ENCODE data around the gene MEPCE.
"Not testable (repeated sequence)": the region's sequence is repeated elsewhere in the genome, so short reads cannot be mapped to it uniquely, and the experiment has no call there.

MEPCE gene

GRCh38 chr7:100452513-100452912 is 22.9 kb downstream of the MEPCE start:
- H3K9me3 ChIP-seq (ENCODE audit: control insufficient read depth, low read length) = no peaks in the 10 kb centered on the region
- H3K36me3 ChIP-seq (ENCODE audit: control insufficient read depth, insufficient read depth, low read length) = no peaks in the 10 kb centered on the region
- no peak overlapping the region for H3K4me3 ChIP-seq (ENCODE audit: low read depth, low read length)
- H2AFZ ChIP-seq = no peak overlapping the region
- no peak overlapping the region for H3K4me2 ChIP-seq (ENCODE audit: low read length)
- H3K79me2 ChIP-seq = no peaks in the 10 kb centered on the region
- H3K4me1 ChIP-seq = peaks cover 4% of the 10 kb centered on the region
- no peak overlapping the region for H3K9ac ChIP-seq
- no peaks in the 10 kb centered on the region for H3K27me3 ChIP-seq (ENCODE audit: control insufficient read depth, insufficient read depth, low read length)
- no peak for TF ChIP-seq CTCF (IDR thresholded peaks at IDR 0.05)
- no peak overlapping the region for H3K27ac ChIP-seq

GRCh38 chr7:100453854-100454253 is 24.2 kb downstream of the MEPCE start:
- H3K79me2 ChIP-seq; H3K9me3 ChIP-seq (ENCODE audit: control insufficient read depth, low read length); H2AFZ ChIP-seq; H3K4me3 ChIP-seq (ENCODE audit: low read depth, low read length); H3K9ac ChIP-seq; H3K27me3 ChIP-seq (ENCODE audit: control insufficient read depth, insufficient read depth, low read length); H3K36me3 ChIP-seq (ENCODE audit: control insufficient read depth, insufficient read depth, low read length); H3K27ac ChIP-seq; H3K4me1 ChIP-seq; H3K4me2 ChIP-seq (ENCODE audit: low read length): not testable (repeated sequence)

- H3K9ac ChIP-seq = no peak overlapping the region
- no peaks in the 10 kb centered on the region for H3K27me3 ChIP-seq (ENCODE audit: control insufficient read depth, insufficient read depth, low read length)
- no peak overlapping the region for H3K27ac ChIP-seq
- H3K79me2 ChIP-seq = no peaks in the 10 kb centered on the region
- H3K9me3 ChIP-seq (ENCODE audit: control insufficient read depth, low read length) = no peaks in the 10 kb centered on the region
- H2AFZ ChIP-seq = no peak overlapping the region
- no peak overlapping the region for H3K4me2 ChIP-seq (ENCODE audit: low read length)
- H3K4me3 ChIP-seq (ENCODE audit: low read depth, low read length) = no peak overlapping the region
- no peaks in the 10 kb centered on the region for H3K36me3 ChIP-seq (ENCODE audit: control insufficient read depth, insufficient read depth, low read length)
- no peak for TF ChIP-seq CTCF (IDR thresholded peaks at IDR 0.05)
- H3K4me1 ChIP-seq = no peaks in the 10 kb centered on the region
Measured at GRCh38 chr7:100455206-100455605, 25.6 kb downstream of the MEPCE start.

GRCh38 chr7:100456562-100456961 is 26.9 kb downstream of the MEPCE start:
- H3K4me2 ChIP-seq (ENCODE audit: low read length) = no peak overlapping the region
- H2AFZ ChIP-seq = no peak overlapping the region
- no peaks in the 10 kb centered on the region for H3K36me3 ChIP-seq (ENCODE audit: control insufficient read depth, insufficient read depth, low read length)
- TF ChIP-seq CTCF (IDR thresholded peaks at IDR 0.05) = no peak
- H3K27me3 ChIP-seq (ENCODE audit: control insufficient read depth, insufficient read depth, low read length) = no peaks in the 10 kb centered on the region
- H3K9ac ChIP-seq = no peak overlapping the region
- no peaks in the 10 kb centered on the region for H3K79me2 ChIP-seq
- no peak overlapping the region for H3K4me3 ChIP-seq (ENCODE audit: low read depth, low read length)
- no peaks in the 10 kb centered on the region for H3K9me3 ChIP-seq (ENCODE audit: control insufficient read depth, low read length)
- no peak overlapping the region for H3K27ac ChIP-seq
- H3K4me1 ChIP-seq = no peaks in the 10 kb centered on the region

- H3K4me3 ChIP-seq (ENCODE audit: low read depth, low read length) = no peak overlapping the region
- no peak overlapping the region for H3K9ac ChIP-seq
- H2AFZ ChIP-seq = no peak overlapping the region
- H3K9me3 ChIP-seq (ENCODE audit: control insufficient read depth, low read length) = no peaks in the 10 kb centered on the region
- TF ChIP-seq CTCF (IDR thresholded peaks at IDR 0.05) = no peak
- no peak overlapping the region for H3K4me2 ChIP-seq (ENCODE audit: low read length)
- H3K27me3 ChIP-seq (ENCODE audit: control insufficient read depth, insufficient read depth, low read length) = no peaks in the 10 kb centered on the region
- H3K27ac ChIP-seq = no peak overlapping the region
- H3K4me1 ChIP-seq = no peaks in the 10 kb centered on the region
- no peaks in the 10 kb centered on the region for H3K79me2 ChIP-seq
- no peaks in the 10 kb centered on the region for H3K36me3 ChIP-seq (ENCODE audit: control insufficient read depth, insufficient read depth, low read length)
Measured at GRCh38 chr7:100457033-100457432, 27.4 kb downstream of the MEPCE start.

Measured in parathyroid adenoma (tissue), 2 donors.